GM04504 (cell line): ENCODE results near the gene ICA1.
A peak's percentile ranks its signal among the peaks of the same experiment; 100 is the strongest.
"Not testable (repeated sequence)": the region's sequence is repeated elsewhere in the genome, so short reads cannot be mapped to it uniquely, and the experiment has no call there.

ENCODE experiments used
- DNase-seq: peaks from one replicate; pipeline ENCODE4 v3.0.0-alpha.2; 2012; ENCODE audit warnings: low read depth

ICA1 gene

GRCh38 chr7:8261711-8262695 is at the start of gene ICA1:
Gene ICA1, minus strand, starts transcription at chr7:8262167. Its CDS starts 26,241 bp downstream, at chr7:8235926.
- no peak for DNase-seq

GRCh38 chr7:8310876-8311275 is 48.9 kb upstream of the ICA1 start:
- no peak for DNase-seq

DNA sequence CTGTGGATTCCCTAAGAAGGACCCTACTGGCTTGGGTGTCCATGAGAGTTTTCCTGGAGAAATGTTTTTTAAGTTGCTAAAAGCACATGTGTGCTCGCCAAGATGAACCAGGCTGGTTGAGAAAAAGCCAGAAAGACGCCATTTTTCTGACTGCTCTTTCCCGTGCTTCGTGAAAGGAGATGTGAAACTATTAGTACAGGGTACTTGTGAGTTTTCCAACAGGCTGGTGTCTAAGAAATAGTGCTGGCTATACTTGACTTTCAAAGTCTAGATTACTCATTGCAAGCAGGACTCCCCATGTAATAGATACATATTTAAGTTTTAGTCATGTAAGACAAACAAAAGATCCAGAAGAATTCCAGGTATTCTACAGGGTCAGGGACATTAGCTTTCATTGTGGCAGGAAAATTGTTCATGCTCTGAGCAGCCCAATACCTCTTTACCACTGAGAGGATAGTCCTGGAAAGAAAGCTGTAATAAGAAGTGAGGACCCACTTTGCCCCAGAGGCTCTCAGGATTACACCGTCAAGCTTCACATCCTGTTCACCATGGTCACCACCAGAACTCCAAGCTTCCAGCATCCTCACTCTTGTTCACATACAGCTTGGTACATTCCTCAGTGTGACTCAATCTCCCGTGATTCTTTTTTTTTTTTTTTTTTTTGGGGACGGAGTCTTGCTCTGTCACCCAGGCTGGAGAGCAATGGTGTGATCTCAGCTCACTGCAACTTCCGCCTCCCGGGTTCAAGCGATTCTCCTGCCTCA is 43.8 kb upstream of the ICA1 start:
- no peak for DNase-seq

DNA sequence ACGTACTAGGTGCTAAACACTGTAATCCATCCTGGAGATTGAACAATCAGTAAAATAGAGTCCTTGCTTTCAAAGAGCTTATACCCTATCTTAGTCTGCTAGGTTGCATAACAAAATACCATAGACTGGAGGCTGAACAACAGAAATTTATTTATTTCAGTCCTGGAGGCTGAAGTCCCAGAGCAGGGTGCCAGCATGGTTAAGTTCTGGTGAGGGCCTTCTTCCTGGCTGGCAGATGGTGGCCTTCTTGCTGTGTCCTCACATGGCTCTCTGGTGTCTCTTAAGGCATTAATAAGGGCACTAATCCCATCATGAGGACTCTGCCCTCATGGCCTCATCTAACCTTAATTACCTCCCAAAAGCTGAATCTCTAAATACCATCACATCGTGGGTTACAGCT is 43.1 kb upstream of the ICA1 start:
- no peak for DNase-seq

DNA sequence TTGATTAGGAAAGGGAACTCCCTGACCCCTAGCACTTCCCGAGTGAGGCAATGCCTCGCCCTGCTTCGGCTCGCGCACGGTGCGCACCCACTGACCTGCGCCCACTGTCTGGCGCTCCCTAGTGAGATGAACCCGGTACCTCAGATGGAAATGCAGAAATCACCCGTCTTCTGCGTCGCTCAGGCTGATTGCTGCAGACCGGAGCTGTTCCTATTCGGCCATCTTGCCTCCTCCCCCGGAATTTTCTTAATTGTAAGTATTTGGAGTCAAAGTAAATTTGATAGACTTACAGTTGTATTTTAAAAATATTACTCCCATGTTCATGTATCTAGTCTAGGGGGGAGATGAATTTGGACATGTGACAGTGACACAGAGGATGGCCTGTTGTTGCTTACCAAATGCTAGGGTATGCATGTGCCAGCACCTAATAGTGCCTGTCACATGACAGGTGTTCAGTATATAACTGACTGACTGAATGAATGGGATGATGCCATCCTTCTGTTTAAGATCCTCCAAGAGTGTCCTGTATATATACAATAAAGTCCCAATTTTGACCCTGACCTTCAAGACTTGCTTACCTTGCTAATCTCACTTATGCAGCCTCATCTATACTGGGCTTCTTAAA is 42.0 kb upstream of the ICA1 start:
- no peak for DNase-seq

GRCh38 chr7:8297023-8297422 is 35.1 kb upstream of the ICA1 start:
- not testable (repeated sequence) for DNase-seq

DNA sequence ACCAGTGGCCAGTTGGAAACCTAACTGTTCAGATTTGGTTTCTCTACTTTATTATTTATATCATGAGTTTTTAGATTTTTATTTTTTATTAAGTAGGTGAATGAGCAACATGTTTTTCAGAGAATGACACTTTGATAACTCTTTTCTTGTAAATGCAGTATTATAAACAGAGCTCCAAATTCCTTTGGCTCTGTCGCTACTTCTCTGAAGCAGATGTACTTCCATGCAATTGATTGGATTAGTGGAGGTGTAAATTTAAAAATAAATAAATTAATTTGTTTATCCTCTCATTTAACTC is 34.3 kb upstream of the ICA1 start:
- no peak for DNase-seq

GRCh38 chr7:8295638-8296361 is 33.8 kb upstream of the ICA1 start:
- DNase-seq = peak; percentile 24

DNA sequence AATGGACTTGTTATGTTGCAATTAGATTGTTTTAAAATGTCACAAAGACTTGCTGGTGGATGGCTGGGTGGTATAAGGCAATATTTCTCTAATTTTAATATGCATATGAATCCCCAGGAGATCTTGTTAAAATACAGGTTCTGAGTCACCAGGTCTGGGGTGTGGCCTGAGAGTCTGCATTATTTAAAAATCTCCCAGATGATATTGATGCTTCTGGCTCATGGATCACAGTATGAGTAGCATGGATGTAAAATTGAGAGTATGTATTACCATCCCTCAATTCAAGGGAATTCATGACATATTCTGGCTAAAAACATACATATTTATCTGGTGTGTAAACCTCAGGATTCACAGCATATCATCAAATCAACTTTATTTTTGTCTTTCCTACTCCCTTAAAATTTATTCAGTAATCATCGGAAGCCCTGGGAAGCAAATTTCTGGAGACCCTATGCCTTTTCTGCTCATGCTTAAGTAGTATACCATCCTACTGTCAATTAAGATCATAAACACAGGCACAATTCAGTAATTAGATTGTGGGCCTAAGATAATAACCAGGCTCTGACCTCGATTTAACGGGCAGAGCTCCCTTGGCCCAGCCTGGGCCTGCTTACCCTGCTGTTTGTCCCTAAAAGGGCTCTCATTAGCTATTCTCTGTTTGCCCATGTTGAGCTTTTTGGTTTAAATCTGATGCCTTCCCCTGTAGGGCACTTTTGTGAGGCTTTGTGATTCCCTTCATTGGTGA is 29.6 kb upstream of the ICA1 start:
- no peak for DNase-seq

DNA sequence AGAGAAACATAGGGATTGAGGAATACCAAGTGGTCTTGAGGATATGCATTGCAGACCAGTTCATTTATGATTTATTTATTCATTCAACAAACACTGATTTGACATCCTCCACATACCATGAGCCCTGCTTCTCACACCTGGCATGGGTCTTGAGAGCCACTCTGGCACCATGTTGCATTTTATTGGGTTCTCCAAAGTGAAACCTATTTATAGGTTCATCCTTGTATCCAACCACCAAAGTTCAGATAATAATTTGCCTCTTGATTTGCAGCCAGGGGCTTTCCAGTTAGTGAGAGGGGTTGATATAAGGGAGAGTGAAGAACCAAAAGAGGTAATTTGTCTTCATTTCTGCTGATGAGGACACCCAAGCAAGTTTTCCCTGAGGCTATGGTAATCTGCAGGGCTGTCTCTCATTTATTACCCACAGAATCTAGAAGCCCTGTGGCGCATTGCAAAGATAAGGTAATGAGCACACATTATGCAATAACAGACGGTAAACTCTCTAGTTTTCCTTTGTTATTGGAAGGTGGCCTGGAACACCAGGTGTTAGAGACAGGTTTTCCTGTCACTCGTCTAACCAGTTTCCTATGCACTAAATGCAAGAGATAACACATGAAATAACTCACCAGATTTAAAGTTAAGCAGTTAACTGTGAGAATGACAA is 28.8 kb upstream of the ICA1 start:
- no peak for DNase-seq

DNA sequence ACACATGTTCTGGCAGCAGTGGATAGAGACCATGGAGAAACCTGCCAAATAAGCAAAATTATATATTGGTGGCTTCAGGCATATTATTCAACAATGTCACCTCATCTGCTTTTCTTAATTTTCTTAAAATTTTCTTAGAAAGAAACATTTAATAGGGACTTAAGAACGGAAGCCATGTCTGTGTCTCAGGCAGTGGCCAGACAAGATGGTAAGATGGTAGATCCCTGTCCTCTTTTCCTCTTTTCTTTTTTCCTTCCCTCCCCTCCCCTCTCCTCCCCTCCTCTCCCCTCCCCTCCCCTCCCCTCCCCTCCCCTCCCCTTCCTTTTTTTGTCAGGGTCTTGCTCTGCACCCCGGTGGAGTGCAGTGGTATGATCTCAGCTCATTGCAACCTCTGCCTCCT is 24.2 kb upstream of the ICA1 start:
- no peak for DNase-seq

DNA sequence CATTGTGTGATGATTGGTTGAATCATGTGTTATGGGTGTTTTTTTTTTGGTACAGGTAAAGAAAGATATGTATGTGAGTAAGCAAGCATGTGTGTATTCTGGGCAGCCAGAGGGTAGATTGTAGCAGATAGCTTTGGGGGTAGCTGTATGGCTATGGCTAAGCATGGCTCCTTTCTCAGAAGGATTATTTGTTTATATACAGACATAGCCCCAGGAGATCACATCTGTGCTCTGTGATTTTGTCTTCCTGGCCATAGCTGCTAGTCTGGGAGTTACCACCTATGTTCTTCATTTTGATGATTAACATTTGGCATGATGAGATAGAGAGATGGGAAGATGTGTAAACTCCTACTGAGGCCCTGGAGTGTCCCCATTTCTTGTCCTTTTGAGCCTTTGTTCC is 23.2 kb upstream of the ICA1 start:
- no peak for DNase-seq

GRCh38 chr7:8284606-8285005 is 22.6 kb upstream of the ICA1 start:
- no peak for DNase-seq

DNA sequence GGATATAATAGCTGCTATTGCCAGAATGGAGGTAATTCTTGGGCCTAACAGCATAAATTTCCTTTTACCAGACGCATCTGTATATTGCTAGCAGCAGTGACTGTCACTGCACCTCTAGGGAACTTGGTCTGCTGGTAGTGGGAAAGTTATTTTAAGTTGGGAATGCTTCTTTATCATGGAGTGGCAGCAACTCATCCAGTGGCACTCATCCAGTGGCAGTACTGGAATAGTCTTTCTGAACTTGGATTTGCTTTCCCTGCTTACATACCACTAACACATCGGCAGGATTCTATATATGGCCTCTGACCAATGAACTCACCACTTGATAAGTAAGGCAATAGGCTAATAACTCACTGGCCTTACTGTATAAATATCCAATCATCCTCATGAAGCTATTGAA is 22.0 kb upstream of the ICA1 start:
- no peak for DNase-seq

- no peak for DNase-seq
Observed at GRCh38 chr7:8282871-8283270, 20.9 kb upstream of the ICA1 start.

DNA sequence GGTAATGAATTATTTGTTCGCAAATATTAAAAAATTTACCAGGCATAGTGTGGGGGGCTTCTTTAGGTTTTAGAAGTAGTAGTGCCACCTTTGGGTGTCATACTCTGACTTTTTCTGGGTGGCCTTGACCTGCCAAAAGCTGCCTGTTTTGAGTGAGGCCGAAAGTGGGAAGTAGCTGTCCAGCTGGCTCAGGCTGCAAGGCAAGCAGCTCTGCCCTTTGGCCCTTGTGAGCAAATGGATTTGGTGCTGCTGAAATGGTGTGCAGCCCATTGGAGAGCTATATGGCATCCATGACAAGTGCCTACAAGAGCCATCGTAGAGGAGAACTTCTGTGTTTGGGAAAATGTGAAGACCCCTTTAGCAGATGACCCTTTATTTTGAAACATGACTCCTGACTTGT is 20.2 kb upstream of the ICA1 start:
- DNase-seq = no peak

GRCh38 chr7:8278183-8278582 is 16.2 kb upstream of the ICA1 start:
- DNase-seq = no peak

- DNase-seq = no peak
Observed at GRCh38 chr7:8277394-8277982, 15.5 kb upstream of the ICA1 start.

DNA sequence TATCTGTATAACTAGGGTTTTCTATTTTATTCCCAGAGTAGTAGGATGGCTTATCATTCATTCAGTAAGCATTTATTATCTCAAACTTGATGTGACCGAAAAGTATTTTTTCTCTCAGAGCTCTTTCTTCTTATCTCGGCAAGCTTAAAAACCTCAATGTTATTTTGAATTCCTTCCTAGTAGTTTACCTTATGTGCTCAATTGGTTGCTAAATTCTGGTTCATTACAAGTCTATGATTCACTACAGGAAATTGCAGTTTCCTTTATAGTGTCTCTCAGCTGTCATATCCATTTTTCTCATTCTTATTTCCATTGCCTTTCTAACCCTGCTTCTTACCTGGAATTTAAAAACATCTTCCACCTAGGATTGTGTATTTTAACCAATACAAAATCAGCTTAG is 12.6 kb upstream of the ICA1 start:
- DNase-seq = no peak

- no peak for DNase-seq
Observed at GRCh38 chr7:8271960-8272359, 10.0 kb upstream of the ICA1 start.

DNA sequence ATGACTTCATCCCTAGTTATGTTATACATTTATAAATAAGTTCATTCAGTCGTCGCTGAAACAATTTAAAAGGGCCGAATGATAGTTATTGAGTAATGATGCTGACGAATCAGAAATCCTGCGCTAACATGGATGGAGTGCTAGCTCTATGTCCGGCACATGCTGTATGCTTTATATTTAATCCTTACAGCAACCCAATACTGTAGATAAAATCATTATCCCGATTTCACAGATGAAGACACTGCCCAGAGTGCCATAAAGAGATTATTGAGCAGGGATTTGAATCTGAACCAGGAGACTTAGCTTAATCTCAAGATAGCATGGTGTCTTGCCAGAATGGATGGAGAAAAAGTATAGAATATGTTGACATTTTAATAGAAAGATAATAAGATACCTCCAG is 1.1 kb upstream of the ICA1 start:
- no peak for DNase-seq
